SKM-1 treated with dmso at 0.1 percent for 144 hours (cell line): ENCODE data around the gene TPP1.

Experiments used
- DNase-seq: peaks from one replicate; lab custom pipeline; 2025; ENCODE audit not compliant: unreplicated experiment; lab: John Stamatoyannopoulos, UW

The TPP1 gene

DNA sequence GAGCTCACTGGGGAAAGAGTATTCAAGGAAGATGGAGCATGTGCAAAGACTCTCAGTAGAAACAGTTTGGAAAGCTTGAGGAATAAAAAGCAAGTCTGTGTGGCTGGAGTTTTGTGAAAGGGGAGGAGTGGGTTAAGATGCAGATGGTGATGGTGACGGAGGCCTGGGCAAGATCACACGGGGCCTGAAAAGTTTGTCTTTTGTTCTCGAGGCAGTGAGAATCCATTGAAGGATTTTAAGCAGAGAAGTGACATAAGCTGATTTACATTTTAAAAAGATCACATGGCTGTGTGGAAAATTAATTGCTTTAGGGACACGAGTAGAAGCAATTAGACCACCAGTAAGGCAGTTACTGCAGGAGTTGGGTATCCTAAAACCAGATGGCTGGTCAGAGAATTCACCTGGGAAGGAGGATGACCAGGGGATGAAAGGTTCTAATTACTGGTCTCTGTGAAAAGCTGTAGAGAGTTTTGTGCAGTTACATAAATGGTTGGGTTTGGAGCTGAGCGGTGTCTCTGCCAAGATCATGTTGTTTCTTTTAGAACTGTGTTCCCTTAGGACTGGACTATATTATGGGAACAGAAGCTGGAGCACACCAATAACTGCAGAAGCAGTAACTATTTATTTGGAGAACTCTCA, 22.9 kb downstream of the TPP1 start:
- no peak for DNase-seq

DNA sequence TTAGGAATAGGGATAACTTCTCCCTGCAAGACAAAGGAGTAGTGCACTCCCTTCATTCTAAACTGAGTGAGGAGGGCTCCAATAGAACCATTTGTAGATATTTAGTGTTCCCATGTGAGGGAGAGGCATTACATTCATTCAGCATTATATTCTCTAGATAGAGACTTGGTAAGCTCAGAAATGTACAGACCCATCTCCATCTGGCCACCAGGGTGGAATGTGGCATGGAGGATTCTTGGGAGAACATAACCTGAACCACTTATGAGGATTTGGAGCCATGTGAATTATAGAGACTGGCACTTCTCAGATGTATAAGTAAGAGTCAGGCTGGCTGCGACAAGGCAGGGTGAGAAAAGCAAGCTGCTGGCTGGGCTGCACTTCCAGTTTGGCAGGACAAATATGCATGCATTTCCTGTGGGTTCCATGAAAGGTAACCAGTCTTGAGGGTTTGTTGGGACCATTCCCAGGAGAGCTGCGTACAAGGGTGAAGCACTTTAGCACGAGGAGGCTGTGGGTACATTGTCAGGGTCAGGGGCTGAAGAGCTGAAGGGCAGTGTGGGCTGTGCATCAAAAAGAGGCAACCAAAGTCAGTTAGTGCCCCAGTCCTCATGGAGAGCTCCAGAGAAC, 25.0 kb downstream of the TPP1 start:
- DNase-seq = no peak

DNA sequence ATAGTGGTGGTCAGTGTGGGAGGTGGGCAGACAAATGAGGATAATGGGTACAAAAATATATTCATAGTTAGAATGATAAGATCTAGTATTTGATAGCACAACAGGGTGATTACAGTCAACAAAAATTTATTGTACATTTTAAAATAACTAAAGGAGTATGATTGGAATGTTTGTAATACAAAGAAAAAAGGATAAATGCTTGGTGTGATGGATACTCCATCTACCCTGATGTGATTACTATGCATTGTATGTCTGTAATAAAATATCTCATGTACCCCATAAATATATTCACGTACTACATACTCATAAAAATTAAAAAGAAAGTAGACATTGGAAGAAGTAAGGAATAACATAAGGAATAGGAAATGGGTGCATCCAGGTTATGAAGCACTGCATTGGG, 31.2 kb downstream of the TPP1 start:
- DNase-seq = no peak

DNA sequence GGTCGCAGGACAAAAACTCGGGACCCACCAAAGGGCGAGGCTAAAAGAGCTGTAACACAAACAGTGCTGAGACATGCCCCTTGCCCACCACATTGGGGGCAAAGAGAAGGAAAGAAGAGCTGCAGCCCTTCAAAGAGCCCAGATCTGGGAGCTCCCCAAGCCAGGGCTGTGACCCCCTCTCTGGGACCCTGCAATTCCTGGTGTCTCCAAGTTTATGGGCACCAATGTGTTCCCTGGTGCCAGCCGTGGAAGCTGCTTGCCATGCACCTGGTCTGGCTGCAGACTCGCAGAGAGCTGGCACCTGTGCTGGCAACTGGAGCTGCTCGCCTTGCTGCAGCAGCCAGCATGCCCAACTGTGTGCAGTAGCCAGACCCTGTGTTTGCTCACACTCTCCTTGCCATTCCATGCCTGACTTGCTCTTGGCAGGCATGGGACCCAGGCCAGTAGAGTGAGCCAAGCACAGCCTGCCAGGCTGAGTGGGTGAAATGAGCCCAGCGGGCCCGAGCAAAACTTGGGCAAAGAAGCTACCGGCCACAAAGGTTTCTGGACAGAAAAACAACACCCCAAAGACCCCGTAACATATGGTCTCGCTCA, 31.8 kb downstream of the TPP1 start:
- no peak for DNase-seq

DNA sequence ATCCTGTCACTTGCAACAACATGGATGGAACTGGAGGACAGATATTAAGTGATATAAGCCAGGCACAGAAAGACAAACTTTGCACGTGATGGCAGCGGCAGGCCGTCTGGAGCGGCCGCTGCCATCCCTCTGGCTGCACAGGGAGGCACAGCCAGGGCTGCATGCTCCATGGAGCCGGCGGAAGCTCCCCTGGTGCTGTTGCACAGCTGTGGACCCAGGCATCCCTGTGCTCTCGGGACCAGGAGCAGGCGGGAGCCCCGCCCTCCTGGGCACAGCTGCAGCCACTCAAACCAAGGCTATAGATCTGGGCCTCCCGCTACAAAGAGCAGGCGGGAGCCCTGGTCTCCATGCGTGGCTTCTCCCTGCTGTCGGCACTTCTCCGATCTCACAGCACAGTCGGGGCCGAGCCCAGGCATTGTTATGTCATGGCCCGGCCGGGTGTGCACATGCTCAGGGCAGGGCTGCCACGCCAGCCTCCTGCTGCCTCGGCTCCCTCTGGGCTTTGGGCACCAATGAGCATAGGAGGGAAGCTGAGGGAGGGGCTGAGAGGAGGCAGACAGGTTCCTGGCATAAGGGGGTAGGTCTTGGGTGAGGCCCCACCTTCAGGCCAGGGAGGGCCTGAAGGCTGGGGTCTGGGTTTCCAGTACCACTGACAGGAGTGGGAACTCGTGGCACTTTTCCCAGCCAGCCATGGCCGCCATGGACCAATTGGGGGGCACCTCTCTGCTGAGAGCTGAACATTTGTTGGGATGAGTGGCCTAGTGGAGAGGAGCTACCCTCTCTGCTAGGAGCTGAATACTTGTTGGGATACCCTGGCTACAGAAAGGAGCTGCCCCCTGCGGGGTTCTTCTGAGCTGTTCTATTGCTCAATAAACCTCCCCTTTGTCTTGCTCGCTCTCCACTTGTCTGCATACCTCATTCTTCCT, 32.5 kb downstream of the TPP1 start:
- DNase-seq = no peak

DNA sequence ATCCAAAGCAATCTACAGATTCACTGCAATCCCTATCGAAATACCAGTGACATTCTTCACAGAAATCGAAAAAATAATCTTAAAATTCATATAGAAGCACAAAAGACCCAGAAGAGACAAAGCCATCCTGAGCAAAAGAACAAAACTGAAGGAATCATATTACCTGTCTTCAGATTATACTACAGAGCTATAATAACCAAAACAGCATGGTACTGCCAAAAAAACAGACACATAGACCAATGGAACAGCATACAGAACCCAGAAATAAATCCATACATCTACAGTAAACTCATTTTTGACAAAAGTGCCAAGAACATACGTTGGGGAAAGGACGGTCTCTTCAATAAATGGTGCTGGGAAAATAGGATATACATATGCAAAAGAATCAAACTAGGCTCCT, 34.7 kb downstream of the TPP1 start:
- no peak for DNase-seq

DNA sequence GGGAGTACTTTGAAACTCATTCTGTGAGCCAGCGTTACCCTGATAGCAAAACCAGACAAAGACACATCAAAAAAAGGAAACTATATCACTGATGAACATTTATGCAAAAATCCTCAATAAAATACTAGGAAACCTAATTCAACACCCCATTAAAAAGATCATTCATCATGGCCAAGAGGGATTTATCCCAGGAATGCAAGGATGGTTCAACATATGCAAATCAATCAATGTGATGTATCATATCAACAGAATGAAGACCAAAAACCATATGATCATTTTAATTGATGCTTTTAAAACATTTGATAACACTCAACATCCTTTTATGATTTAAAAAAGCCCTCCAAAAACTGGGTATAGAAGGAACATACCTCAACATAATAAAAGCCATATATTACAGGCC, 35.6 kb downstream of the TPP1 start:
- no peak for DNase-seq

DNA sequence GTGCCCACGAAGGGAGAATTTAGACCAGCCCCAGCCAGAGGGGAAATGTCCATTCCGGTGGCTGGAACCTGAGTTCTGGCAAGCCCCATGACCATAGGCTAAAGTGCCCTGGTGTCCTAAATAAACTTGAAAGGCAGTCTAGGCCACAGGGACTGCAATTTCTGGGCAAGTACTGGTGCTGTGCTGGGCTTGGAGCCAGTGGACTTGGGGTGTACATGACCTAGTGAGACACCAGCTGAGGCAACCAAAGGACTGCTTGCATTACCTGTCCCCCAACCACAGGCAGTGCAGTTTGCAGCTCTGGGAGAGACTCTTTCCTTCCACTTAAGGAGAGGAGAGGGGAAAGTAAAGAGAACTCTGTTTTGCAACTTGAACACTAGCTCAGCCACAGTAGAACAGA, 39.5 kb downstream of the TPP1 start:
- no peak for DNase-seq

DNA sequence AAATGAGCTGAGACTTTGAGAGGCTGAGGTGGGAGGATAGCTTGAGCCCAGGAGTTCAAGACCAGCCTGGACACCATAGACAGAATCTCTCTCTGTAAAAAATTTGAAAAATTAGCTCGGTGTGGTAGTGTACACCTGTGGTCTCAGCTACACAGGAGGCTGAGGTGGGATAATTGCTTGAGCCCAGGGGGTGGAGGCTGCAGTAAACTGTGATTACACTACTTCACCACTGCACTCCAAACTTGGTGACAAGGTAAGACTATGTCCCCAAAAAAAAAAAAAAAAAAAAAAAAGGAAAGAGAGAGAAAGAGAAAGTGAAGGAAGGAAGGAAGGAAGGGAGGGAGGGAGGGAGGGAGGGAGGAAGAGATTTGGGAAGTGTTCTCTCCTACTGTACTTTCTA, 41.1 kb downstream of the TPP1 start:
- no peak for DNase-seq

DNA sequence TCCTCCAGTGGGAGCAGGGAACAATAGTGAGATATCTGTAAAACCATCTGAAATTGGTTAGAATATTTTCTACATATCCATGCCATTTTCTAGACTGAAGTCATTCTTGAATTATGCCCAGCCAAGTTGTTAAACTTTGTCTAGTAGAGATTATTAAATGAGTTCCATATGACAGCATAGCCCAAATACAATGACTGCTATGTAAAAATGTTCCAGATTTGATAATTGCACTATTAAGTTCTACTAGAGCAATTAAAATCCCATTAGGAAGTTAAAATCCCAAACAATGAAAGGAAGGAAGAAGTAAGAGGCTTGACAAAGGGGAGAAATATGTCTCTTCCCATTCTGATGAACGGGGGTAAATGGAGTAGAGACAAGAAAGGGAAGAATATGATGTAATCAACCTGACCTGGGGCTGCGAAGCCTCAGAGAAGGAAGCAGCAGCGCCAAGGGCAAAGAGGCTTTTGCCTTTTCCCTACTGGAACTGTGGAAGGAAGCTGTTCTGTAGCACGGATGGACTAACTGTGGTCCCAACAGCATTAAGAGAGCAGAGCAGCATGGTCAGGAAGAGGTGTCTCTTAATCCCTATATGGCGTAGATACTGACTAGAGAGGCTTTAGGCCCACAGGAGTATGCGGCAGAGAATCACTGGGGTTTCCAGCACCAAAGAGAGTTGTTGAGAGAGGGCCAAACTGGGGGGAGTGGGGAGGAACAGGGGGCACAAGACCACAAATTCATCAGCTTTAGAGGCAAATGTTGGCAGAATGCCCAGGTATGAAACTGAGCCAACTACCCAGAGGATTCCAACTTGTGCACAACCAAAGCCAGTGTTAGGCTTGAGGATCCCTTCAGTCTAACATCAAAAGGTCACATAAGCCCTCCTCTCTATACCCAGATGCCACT, 42.5 kb downstream of the TPP1 start:
- DNase-seq = peak; percentile 43

DNA sequence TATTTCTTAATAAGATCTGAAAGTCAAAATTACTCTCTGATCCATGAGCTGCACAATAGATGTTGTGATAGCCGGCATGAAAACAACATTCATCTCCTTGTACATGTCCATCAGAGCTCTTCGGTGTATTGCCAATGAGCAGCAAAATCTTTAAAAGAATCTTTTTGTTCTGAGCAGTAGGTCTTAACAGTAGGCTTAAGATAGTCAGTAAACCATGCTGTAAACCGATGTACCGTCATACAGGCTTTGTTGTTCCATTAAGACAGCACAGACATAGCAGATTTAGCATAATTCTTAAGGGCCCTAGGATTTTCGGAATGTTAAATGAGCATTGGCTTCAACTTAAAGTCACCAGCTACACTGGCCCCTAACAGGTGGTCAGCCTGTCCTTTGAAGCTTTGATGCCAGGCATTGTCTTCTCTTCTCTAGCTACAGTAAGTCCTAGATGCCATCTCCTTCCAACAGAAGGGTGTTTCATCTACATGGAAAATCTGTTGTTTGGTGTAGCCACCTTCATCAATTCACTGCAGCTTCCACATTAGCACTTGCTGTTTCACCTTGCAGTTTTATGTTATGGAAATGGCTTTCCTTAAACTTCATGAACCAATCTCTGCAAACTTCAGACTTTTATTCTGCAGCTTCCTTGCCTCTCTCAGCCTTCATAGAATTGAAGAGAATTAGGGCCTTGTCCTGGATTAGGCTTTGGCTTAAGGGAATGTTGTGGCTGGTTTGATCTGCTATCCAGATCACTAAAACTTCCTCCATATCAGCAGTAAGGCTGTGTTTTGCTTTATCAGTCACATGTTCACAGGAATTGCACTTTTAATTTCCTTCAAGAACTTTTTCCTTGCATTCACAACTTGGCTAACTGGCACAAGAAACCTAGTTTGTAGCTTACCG, 44.2 kb downstream of the TPP1 start:
- no peak for DNase-seq

DNA sequence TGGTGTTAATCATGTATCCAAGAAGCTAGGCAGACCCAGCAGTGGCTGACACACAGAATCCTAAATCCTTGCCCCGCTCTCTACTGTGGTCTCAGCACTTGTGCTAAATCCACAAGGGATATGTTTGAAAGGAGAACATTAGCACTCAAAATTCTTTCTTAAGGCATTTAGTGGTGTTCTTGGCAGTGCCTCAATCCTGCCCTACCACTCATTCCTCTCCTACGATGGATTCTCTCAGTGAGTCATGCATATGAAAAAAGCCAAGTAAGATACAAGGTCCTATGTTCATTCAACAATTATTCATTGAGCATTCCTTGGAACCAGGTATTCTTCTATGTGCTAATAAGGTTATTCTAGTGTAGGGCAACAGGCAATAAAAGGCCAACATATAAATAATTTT, 47.0 kb downstream of the TPP1 start:
- no peak for DNase-seq

DNA sequence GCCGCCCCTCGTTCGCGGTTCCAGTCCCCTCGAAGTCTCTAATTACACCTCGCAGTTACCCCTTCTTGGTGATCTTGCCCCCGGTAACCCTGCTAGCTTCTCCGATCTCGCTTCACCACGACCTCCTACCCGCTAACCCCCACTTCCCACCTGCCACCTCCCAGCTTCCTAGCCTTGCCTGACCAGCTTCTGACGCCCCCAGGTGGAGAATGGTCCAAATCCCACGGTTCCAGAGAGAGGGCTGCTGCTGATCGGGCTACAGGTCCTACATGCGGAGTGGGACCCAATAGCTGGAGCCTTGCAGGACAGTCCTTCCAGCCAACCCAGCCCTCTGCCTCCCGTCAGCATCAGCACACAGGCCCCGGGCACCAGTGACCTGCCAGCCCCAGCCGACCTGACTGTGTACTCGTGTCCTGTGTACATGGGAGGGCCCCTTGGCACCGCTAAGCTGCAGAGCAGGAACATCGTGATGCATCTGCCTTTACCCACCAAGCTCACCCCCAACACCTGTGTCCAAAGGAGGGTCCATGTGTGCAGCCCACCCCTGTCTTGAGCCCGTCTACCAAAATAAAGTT, 47.7 kb downstream of the TPP1 start:
- DNase-seq = no peak

DNA sequence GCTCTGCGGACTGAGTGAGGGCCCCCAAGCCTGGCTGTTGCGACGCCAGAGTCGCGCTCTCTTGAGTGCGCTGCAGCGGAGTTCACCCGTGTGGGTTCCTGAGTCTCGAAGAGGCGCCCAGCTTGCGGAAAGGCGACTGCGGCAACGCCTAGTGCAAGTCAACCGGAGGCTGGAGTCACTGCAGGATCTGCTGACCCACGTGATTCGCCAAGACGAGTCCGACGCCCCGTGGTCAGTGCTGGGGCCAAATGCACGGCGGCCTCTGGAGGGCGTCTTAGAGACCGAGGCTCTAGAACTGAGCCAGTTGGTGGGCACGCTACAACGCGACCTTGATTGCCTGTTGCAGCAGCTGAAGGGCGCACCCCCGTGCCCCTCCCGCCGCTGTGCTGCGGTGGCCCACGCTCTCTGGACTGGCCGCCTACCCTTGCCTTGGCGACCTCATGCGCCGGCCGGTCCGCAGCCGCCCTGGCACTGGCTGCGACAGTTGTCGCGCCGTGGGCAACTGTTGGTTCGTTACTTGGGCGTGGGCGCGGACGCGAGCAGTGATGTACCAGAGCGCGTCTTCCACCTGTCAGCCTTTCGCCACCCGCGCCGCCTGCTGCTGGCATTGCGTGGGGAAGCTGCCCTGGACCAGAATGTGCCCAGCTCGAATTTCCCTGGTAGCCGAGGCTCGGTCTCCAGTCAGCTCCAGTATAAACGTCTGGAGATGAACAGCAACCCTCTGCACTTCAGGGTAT, 48.4 kb downstream of the TPP1 start:
- no peak for DNase-seq

DNA sequence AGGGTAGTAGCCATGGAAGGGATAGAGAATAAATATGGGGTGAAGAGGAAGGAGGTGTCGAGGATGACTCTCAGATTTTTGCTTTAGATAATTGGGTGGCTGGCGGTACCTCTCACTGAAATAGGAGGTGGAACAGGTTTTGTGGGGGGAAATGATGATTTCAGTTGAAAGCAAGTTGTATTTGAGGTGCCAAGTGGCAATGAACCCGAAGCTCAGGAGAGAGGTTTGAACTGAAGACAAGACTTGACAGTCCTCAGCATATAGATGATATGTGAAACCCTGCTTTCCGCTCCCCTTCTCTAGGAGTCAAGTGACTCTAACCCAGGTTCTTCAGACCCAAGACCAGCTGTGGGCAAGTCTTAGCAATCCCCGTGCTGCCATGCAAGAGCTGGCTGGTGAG, 49.5 kb downstream of the TPP1 start:
- no peak for DNase-seq

DNA sequence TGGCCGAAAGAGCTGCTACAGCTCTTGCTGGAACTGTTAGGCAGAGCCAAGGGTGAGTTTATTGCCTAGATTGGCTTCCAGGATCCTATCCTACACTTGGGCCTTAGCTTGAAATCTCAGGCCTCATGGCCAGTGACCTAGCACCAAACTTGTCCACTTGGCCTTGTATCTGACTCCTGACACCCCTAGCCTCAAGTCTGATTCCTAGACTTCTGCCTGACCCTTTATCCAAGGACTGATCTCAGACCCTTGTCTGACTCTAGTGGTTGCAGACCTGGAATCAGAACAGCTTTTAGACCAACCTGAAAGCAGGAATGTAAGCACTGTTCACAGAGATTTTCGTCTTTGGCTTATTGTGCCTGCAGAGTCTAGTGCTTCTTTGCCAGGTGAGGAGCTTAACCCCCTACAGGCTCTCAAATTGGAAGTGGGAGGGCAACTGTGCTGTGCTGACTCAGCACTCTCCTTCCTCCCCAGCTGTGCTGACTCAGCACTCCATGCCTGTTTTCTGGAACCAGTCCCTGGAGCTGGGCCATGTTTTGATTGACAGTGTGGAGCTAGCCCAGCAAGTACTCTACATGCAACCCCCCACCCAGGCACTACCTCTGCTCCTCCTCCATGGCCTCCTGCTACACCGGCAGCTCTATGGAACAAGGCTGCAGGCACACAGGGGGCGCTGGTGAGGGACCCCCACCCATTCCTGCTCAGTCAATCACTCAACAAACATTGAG, 50.9 kb downstream of the TPP1 start:
- DNase-seq = no peak

DNA sequence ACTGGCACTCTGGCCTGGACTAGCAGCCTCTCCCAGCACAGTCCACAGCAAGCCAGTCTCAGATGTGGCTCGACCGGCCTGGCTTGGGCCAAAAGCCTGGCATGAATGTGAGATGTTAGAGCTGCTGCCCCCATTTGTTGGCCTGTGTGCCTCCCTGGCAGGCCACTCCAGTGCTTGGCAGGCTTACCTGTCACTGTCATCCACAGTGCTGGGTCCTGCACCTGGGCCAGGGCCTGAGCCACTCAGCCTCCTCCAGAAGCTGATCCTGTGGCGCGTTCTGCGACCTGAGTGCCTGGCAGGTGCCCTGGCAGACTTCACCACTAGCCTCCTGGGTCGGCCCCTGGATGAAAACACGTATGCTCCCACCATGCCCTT, 51.9 kb downstream of the TPP1 start:
- no peak for DNase-seq

DNA sequence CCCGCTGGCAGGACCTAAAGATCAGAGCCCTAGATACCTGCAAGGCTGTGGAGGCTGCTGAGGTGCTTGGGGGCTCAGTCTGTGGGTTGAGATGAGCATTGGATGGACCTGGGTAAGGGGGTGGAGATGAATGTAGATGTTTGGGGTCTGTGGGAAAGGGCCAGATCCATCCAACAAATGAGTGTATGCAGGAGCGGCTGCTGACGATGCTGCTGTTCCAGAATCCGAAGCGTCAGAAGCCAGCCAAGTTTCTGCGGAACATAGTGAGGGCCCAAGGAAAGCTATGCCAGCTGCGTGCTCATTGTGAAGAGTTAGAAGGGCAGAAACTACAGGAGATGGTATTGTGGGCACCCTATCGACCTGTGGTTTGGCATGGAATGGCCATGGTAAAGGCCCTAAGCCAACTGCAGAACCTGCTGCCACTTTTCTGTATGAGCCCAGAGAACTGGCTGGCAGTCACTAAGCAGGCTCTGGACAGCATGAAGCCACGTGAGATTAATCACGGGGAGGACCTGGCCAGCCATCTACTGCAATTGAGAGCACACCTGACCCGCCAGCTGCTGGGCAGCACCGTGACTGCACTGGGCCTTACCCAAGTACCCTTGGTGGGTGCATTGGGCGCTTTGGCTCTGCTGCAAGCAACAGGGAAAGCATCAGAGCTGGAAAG, 52.4 kb downstream of the TPP1 start:
- DNase-seq = no peak
